Measurements from ENCODE around the gene RNF44. TPM values are rescaled to one million over a fixed set of nuclear protein-coding genes. Genes with fewer than 3 reads are reported as not detected.

The RNF44 gene
- total RNA-seq, 1 experiment from 2014 or later, result 84.2 TPM

DNA sequence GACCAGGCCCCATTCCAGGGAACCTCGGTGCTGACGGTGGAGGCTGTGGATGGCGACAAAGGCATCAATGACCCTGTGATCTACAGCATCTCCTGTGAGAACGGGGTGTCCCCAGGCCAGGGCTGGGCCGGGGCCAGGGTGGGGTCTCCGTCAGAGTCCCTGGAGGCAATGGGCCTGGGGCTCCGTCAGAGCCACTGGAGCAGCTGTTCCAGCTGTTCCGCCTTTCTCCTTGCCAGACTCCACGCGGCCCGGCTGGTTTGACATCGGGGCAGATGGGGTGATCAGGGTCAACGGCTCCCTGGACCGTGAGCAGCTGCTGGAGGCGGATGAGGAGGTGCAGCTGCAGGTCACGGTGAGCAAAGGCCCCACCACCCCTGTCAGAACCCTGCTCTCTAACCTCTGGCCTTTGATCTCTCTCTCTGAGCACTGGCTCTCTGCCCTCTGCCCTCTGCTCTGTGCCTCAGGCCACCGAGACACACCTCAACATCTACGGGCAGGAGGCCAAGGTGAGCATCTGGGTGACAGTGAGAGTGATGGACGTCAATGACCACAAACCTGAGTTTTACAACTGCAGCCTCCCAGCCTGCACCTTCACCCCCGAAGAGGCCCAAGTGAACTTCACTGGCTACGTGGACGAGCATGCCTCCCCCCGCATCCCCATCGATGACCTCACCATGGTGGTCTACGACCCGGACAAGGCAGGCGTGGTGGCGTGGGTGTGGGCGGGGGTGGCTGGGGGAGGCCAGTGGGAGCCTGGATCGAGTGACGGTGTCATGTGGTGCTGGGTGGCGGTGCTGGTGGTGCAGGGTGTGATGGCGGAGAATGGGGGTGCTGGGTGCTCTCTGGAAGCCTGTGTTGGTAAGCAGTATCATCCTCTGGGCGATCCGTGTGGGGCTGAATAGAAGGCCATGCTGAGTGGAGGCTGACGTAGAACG, 38.6 kb upstream of the RNF44 start:
- DNase-seq, result no peak
- no peak overlapping the region for H3K4me3 ChIP-seq (ENCODE audit: low read depth, low read length)
- Mint-ChIP-seq H3K4me1 (ENCODE audit: low read depth, unreplicated experiment) (peaks cover 6% of the 10 kb centered on the region), H3K4me3 (ENCODE audit: unreplicated experiment) (no peak overlapping the region), H3K36me3 (ENCODE audit: insufficient read depth, unreplicated experiment) (no peaks in the 10 kb centered on the region), H3K27ac (ENCODE audit: unreplicated experiment) (no peak overlapping the region), H3K9me3 (ENCODE audit: unreplicated experiment) (no peaks in the 10 kb centered on the region), H3K27me3 (ENCODE audit: insufficient read depth, unreplicated experiment) (peaks cover 9% of the 10 kb centered on the region)
- ChIA-PET POLR2A (no interaction called here), CTCF (no interaction called here)
- TF ChIP-seq, protein P1, sequence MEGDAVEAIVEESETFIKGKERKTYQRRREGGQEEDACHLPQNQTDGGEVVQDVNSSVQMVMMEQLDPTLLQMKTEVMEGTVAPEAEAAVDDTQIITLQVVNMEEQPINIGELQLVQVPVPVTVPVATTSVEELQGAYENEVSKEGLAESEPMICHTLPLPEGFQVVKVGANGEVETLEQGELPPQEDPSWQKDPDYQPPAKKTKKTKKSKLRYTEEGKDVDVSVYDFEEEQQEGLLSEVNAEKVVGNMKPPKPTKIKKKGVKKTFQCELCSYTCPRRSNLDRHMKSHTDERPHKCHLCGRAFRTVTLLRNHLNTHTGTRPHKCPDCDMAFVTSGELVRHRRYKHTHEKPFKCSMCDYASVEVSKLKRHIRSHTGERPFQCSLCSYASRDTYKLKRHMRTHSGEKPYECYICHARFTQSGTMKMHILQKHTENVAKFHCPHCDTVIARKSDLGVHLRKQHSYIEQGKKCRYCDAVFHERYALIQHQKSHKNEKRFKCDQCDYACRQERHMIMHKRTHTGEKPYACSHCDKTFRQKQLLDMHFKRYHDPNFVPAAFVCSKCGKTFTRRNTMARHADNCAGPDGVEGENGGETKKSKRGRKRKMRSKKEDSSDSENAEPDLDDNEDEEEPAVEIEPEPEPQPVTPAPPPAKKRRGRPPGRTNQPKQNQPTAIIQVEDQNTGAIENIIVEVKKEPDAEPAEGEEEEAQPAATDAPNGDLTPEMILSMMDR (IDR thresholded peaks at IDR 0.05; ENCODE audit: insufficient read depth in 1 of 2, low read depth in 1 of 2, low read length in 1 of 2, severe bottlenecking in 1 of 2, unreplicated experiment in 1 of 2), result no peak
- H3K36me3 ChIP-seq (ENCODE audit: control insufficient read depth, insufficient read depth, low read length), result no peaks in the 10 kb centered on the region
- H3K27me3 ChIP-seq (replicated peaks; ENCODE audit: control insufficient read depth, insufficient read depth, low read length), result no peaks in the 10 kb centered on the region
- BruUV-seq (replicated peaks), result no TSS peak
- H3K9me3 ChIP-seq, result no peaks in the 10 kb centered on the region
- intact Hi-C loops (cut with micrococcal nuclease; ENCODE audit: unreplicated experiment), result no loop called here
- H3K4me1 ChIP-seq, result no peaks in the 10 kb centered on the region

DNA sequence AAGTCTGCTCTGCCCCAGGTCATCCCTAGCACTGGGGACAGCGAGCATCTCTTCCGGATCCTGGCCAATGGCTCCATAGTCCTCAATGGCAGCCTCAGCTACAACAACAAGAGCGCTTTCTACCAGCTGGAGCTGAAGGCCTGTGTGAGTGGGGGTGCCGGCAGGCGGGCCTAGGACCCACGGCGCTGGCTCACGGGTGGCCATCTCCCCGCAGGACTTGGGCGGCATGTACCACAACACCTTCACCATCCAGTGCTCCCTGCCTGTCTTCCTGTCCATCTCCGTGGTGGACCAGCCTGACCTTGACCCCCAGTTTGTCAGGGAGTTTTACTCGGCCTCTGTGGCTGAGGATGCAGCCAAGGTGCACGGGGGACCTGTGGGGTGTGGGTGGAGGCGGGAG, 37.9 kb upstream of the RNF44 start:
- Mint-ChIP-seq H3K36me3 (ENCODE audit: insufficient read depth, unreplicated experiment) (no peaks in the 10 kb centered on the region), H3K4me3 (ENCODE audit: unreplicated experiment) (no peak overlapping the region), H3K9me3 (ENCODE audit: unreplicated experiment) (no peaks in the 10 kb centered on the region), H3K27ac (ENCODE audit: unreplicated experiment) (no peak overlapping the region), H3K4me1 (ENCODE audit: low read depth, unreplicated experiment) (peaks cover 6% of the 10 kb centered on the region), H3K27me3 (ENCODE audit: insufficient read depth, unreplicated experiment) (peaks cover 8% of the 10 kb centered on the region)
- TF ChIP-seq, protein P1 (IDR thresholded peaks at IDR 0.05; ENCODE audit: insufficient read depth in 1 of 2, low read depth in 1 of 2, low read length in 1 of 2, severe bottlenecking in 1 of 2, unreplicated experiment in 1 of 2), result no peak
- Histone ChIP-seq H3K36me3 (ENCODE audit: control insufficient read depth, insufficient read depth, low read length) (no peaks in the 10 kb centered on the region), H3K4me3 (ENCODE audit: low read depth, low read length) (no peak overlapping the region), H3K4me1 (no peaks in the 10 kb centered on the region), H3K9me3 (no peaks in the 10 kb centered on the region), H3K27me3 (replicated peaks; ENCODE audit: control insufficient read depth, insufficient read depth, low read length) (no peaks in the 10 kb centered on the region)
- ChIA-PET POLR2A (no interaction called here), CTCF (no interaction called here)
- intact Hi-C loops (cut with micrococcal nuclease; ENCODE audit: unreplicated experiment), result no loop called here
- BruUV-seq (replicated peaks), result no TSS peak
- DNase-seq, result no peak

DNA sequence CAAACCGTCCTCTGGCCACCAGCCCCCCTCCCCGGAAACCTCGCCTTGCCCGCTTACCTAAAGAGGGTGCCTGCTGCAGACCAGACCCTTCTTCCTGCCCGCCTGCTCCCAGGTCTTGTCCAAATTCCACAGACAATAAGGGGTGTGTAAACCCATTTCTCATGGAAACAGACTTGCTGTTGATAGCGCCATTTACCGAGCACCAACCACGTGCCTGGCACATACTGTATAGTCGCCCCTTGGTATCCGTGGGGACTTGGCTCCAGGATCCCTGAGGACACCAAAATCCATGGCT, 37.0 kb upstream of the RNF44 start:
- H3K27me3 ChIP-seq (replicated peaks; ENCODE audit: control insufficient read depth, insufficient read depth, low read length), result no peaks in the 10 kb centered on the region
- ChIA-PET POLR2A (no interaction called here), CTCF (no interaction called here)
- no peaks in the 10 kb centered on the region for H3K36me3 Mint-ChIP-seq (ENCODE audit: insufficient read depth, unreplicated experiment)
- peaks cover 3% of the 10 kb centered on the region for H3K27me3 Mint-ChIP-seq (ENCODE audit: insufficient read depth, unreplicated experiment)
- no peak overlapping the region for H3K27ac Mint-ChIP-seq (ENCODE audit: unreplicated experiment)
- peaks cover 6% of the 10 kb centered on the region for H3K4me1 Mint-ChIP-seq (ENCODE audit: low read depth, unreplicated experiment)
- no peaks in the 10 kb centered on the region for H3K4me1 ChIP-seq
- H3K9me3 Mint-ChIP-seq (ENCODE audit: unreplicated experiment), result no peaks in the 10 kb centered on the region
- H3K4me3 ChIP-seq (ENCODE audit: low read depth, low read length), result no peak overlapping the region
- intact Hi-C loops (cut with micrococcal nuclease; ENCODE audit: unreplicated experiment), result loop anchor here (1.0 kb wide), 1 partner anchor 45 kb away; no protein-coding TSS in a partner anchor
- H3K9me3 ChIP-seq, result no peaks in the 10 kb centered on the region
- H3K36me3 ChIP-seq (ENCODE audit: control insufficient read depth, insufficient read depth, low read length), result no peaks in the 10 kb centered on the region
- no peak for DNase-seq
- TF ChIP-seq, protein P1 (IDR thresholded peaks at IDR 0.05; ENCODE audit: insufficient read depth in 1 of 2, low read depth in 1 of 2, low read length in 1 of 2, severe bottlenecking in 1 of 2, unreplicated experiment in 1 of 2), result no peak
- H3K4me3 Mint-ChIP-seq (ENCODE audit: unreplicated experiment), result no peak overlapping the region
- BruUV-seq (replicated peaks), result no TSS peak

Data from Caco-2 (cell line).